Activated T-cell treated with anti-CD3 and anti-CD28 coated beads, Interleukin-2, amount 50 U/mL, for 1 hour (primary cell): Measurements from ENCODE around the gene ZNF497.

Source experiments
- DNase-seq: peaks from one replicate; pipeline ENCODE4 v3.0.0-alpha.2; 2020

ZNF497 gene

GRCh38 chr19:58305932-58306323 is 56.6 kb downstream of the ZNF497 start:
- DNase-seq = no peak

- peak; percentile 87 for DNase-seq
These were observed 57.3 kb downstream of the ZNF497 start, which contains the start of gene ERVK3-1 for GRCh38 chr19:58305065-58305931. TSS of gene ERVK3-1 (plus strand) at chr19:58305377. CDS start at chr19:58312169, 6,792 bp downstream.

- DNase-seq = no peak
These were observed 57.8 kb downstream of the ZNF497 start for GRCh38 chr19:58304748-58305064.
